ENCODE data around the gene EMSY. TPM values are rescaled to one million over a fixed set of nuclear protein-coding genes. Genes with fewer than 3 reads are reported as not detected.

The EMSY gene
- total and polyA plus RNA-seq, 4 experiments from 2014 or later: 9.5 to 52.9 (median 34.9) TPM

GRCh38 chr11:76523147-76523546 is 78.3 kb downstream of the EMSY start:
- intact Hi-C loops (cut with micrococcal nuclease): no loop called here
- peaks cover 13% of the 10 kb centered on the region for H3K36me3 ChIP-seq (ENCODE audit: insufficient read depth, low read length)
- Mint-ChIP-seq H3K4me1 (no peaks in the 10 kb centered on the region), H3K36me3 (peaks cover 36 to 40% of the 10 kb centered on the region in 2 donors), H3K4me3 (no peak overlapping the region), H3K27me3 (no peaks in the 10 kb centered on the region), H3K9me3 (no peaks in the 10 kb centered on the region), H3K27ac (no peak overlapping the region)
- H3K9me3 ChIP-seq (ENCODE audit: control insufficient read depth in 1 of 2, low read length in 2 of 2): no peaks in the 10 kb centered on the region
- ChIA-PET POLR2A (ENCODE audit: partially characterized antibody) (no interaction called here), CTCF (ENCODE audit: partially characterized antibody) (no interaction called here)
- no peak for DNase-seq
- no peak overlapping the region for H3K27ac ChIP-seq (ENCODE audit: low read depth, low read length)
- H3K4me3 ChIP-seq (ENCODE audit: low read length in 2 of 2): no peak overlapping the region
- H3K4me1 ChIP-seq (ENCODE audit: insufficient read depth, low read length): no peaks in the 10 kb centered on the region
- H3K27me3 ChIP-seq (ENCODE audit: insufficient read depth, low read length): no peaks in the 10 kb centered on the region

GRCh38 chr11:76523786-76524436 is 79.1 kb downstream of the EMSY start:
- DNase-seq: no peak
- H3K4me1 Mint-ChIP-seq: no peaks in the 10 kb centered on the region
- no peaks in the 10 kb centered on the region for H3K27me3 ChIP-seq (ENCODE audit: insufficient read depth, low read length)
- H3K9me3 ChIP-seq (ENCODE audit: control insufficient read depth in 1 of 2, low read length in 2 of 2): no peaks in the 10 kb centered on the region
- POLR2A ChIA-PET (ENCODE audit: partially characterized antibody): no interaction called here
- peaks cover 13% of the 10 kb centered on the region for H3K36me3 ChIP-seq (ENCODE audit: insufficient read depth, low read length)
- no peak overlapping the region for H3K4me3 Mint-ChIP-seq
- no peaks in the 10 kb centered on the region for H3K4me1 ChIP-seq (ENCODE audit: insufficient read depth, low read length)
- no peak overlapping the region for H3K4me3 ChIP-seq (ENCODE audit: low read length in 2 of 2)
- CTCF ChIA-PET (ENCODE audit: partially characterized antibody): interaction anchor here (1.2 kb wide), 1 partner anchor 12 kb away, joined by 3 read pairs; no protein-coding TSS in a partner anchor
- H3K9me3 Mint-ChIP-seq: no peaks in the 10 kb centered on the region
- intact Hi-C loops (cut with micrococcal nuclease): no loop called here
- no peak overlapping the region for H3K27ac Mint-ChIP-seq
- no peak overlapping the region for H3K27ac ChIP-seq (ENCODE audit: low read depth, low read length)
- H3K36me3 Mint-ChIP-seq: peaks cover 43 to 48% of the 10 kb centered on the region in 2 donors
- H3K27me3 Mint-ChIP-seq: no peaks in the 10 kb centered on the region

- Histone ChIP-seq H3K9me3 (ENCODE audit: control insufficient read depth in 1 of 2, low read length in 2 of 2) (no peaks in the 10 kb centered on the region), H3K4me1 (ENCODE audit: insufficient read depth, low read length) (no peaks in the 10 kb centered on the region), H3K27ac (ENCODE audit: low read depth, low read length) (no peak overlapping the region), H3K36me3 (ENCODE audit: insufficient read depth, low read length) (peaks cover 12% of the 10 kb centered on the region), H3K4me3 (ENCODE audit: low read length in 2 of 2) (no peak overlapping the region), H3K27me3 (ENCODE audit: insufficient read depth, low read length) (no peaks in the 10 kb centered on the region)
- CTCF ChIA-PET (ENCODE audit: partially characterized antibody): interaction anchor here (1.2 kb wide), 1 partner anchor 12 kb away, joined by 3 read pairs; no protein-coding TSS in a partner anchor
- intact Hi-C loops (cut with micrococcal nuclease): no loop called here
- no peaks in the 10 kb centered on the region for H3K4me1 Mint-ChIP-seq
- peaks cover 48 to 52% of the 10 kb centered on the region in 2 donors for H3K36me3 Mint-ChIP-seq
- H3K9me3 Mint-ChIP-seq: no peaks in the 10 kb centered on the region
- H3K4me3 Mint-ChIP-seq: no peak overlapping the region
- H3K27ac Mint-ChIP-seq: no peak overlapping the region
- POLR2A ChIA-PET (ENCODE audit: partially characterized antibody): no interaction called here
- no peaks in the 10 kb centered on the region for H3K27me3 Mint-ChIP-seq
- no peak for DNase-seq
These were observed 79.6 kb downstream of the EMSY start for GRCh38 chr11:76524461-76524860.

GRCh38 chr11:76524919-76525318 is 80.1 kb downstream of the EMSY start:
- H3K27me3 Mint-ChIP-seq: no peaks in the 10 kb centered on the region
- H3K4me1 Mint-ChIP-seq: no peaks in the 10 kb centered on the region
- peaks cover 51% of the 10 kb centered on the region in 2 donors for H3K36me3 Mint-ChIP-seq
- ChIA-PET POLR2A (ENCODE audit: partially characterized antibody) (no interaction called here), CTCF (ENCODE audit: partially characterized antibody) (interaction anchor here (1.2 kb wide), 1 partner anchor 13 kb away, joined by 3 read pairs; no protein-coding TSS in a partner anchor)
- H3K4me1 ChIP-seq (ENCODE audit: insufficient read depth, low read length): no peaks in the 10 kb centered on the region
- H3K4me3 ChIP-seq (ENCODE audit: low read length in 2 of 2): no peak overlapping the region
- no peaks in the 10 kb centered on the region for H3K9me3 ChIP-seq (ENCODE audit: control insufficient read depth in 1 of 2, low read length in 2 of 2)
- no peaks in the 10 kb centered on the region for H3K9me3 Mint-ChIP-seq
- intact Hi-C loops (cut with micrococcal nuclease): no loop called here
- no peak for DNase-seq
- H3K27ac ChIP-seq (ENCODE audit: low read depth, low read length): no peak overlapping the region
- no peak overlapping the region for H3K27ac Mint-ChIP-seq
- no peak overlapping the region for H3K4me3 Mint-ChIP-seq
- H3K27me3 ChIP-seq (ENCODE audit: insufficient read depth, low read length): no peaks in the 10 kb centered on the region
- peaks cover 8% of the 10 kb centered on the region for H3K36me3 ChIP-seq (ENCODE audit: insufficient read depth, low read length)

- peaks cover 50 to 60% of the 10 kb centered on the region in 2 donors for H3K36me3 Mint-ChIP-seq
- POLR2A ChIA-PET (ENCODE audit: partially characterized antibody): no interaction called here
These were observed 82.1 kb downstream of the EMSY start for GRCh38 chr11:76526878-76527277.

GRCh38 chr11:76542436-76542835 is 97.6 kb downstream of the EMSY start:
- ChIA-PET CTCF (ENCODE audit: partially characterized antibody) (no interaction called here), POLR2A (ENCODE audit: partially characterized antibody) (no interaction called here)
- Histone ChIP-seq H3K36me3 (ENCODE audit: insufficient read depth, low read length) (peaks cover 41% of the 10 kb centered on the region), H3K4me1 (ENCODE audit: insufficient read depth, low read length) (no peaks in the 10 kb centered on the region), H3K27me3 (ENCODE audit: insufficient read depth, low read length) (no peaks in the 10 kb centered on the region), H3K27ac (ENCODE audit: low read depth, low read length) (no peak overlapping the region), H3K9me3 (ENCODE audit: control insufficient read depth in 1 of 2, low read length in 2 of 2) (no peaks in the 10 kb centered on the region), H3K4me3 (ENCODE audit: low read length in 2 of 2) (no peak overlapping the region)
- Mint-ChIP-seq H3K27me3 (no peaks in the 10 kb centered on the region), H3K4me3 (no peak overlapping the region), H3K36me3 (peaks cover 55 to 73% of the 10 kb centered on the region in 2 donors), H3K9me3 (no peaks in the 10 kb centered on the region), H3K27ac (no peak overlapping the region), H3K4me1 (peaks cover 3 to 6% (median 5%) of the 10 kb centered on the region in 4 donors)
- intact Hi-C loops (cut with micrococcal nuclease): no loop called here
- DNase-seq: no peak

More at GRCh38 chr11:76526878-76527277, 82.1 kb downstream of the EMSY start:
- Mint-ChIP-seq H3K4me1 (no peaks in the 10 kb centered on the region), H3K27ac (no peak overlapping the region), H3K4me3 (no peak overlapping the region), H3K27me3 (no peaks in the 10 kb centered on the region), H3K9me3 (no peaks in the 10 kb centered on the region)
- H3K4me1 ChIP-seq (ENCODE audit: insufficient read depth, low read length): no peaks in the 10 kb centered on the region
- intact Hi-C loops (cut with micrococcal nuclease): no loop called here
- peaks cover 8% of the 10 kb centered on the region for H3K36me3 ChIP-seq (ENCODE audit: insufficient read depth, low read length)
- no peak for DNase-seq
- no peaks in the 10 kb centered on the region for H3K9me3 ChIP-seq (ENCODE audit: control insufficient read depth in 1 of 2, low read length in 2 of 2)
- H3K27me3 ChIP-seq (ENCODE audit: insufficient read depth, low read length): no peaks in the 10 kb centered on the region
- CTCF ChIA-PET (ENCODE audit: partially characterized antibody): no interaction called here
- H3K27ac ChIP-seq (ENCODE audit: low read depth, low read length): no peak overlapping the region
- no peak overlapping the region for H3K4me3 ChIP-seq (ENCODE audit: low read length in 2 of 2)

GRCh38 chr11:76543006-76543703 is 98.3 kb downstream of the EMSY start:
- POLR2A ChIA-PET (ENCODE audit: partially characterized antibody): no interaction called here
- Mint-ChIP-seq H3K4me1 (peaks cover 3 to 11% (median 5%) of the 10 kb centered on the region in 4 donors), H3K9me3 (no peaks in the 10 kb centered on the region), H3K27me3 (no peaks in the 10 kb centered on the region), H3K36me3 (peaks cover 51 to 71% of the 10 kb centered on the region in 2 donors), H3K4me3 (no peak overlapping the region), H3K27ac (peak overlapping the region in 2 of 7 donors; percentile 15 to 53)
- no peak for DNase-seq
- Histone ChIP-seq H3K36me3 (ENCODE audit: insufficient read depth, low read length) (peaks cover 34% of the 10 kb centered on the region), H3K4me3 (ENCODE audit: low read length in 2 of 2) (no peak overlapping the region), H3K9me3 (ENCODE audit: control insufficient read depth in 1 of 2, low read length in 2 of 2) (no peaks in the 10 kb centered on the region), H3K27ac (ENCODE audit: low read depth, low read length) (no peak overlapping the region), H3K27me3 (ENCODE audit: insufficient read depth, low read length) (no peaks in the 10 kb centered on the region), H3K4me1 (ENCODE audit: insufficient read depth, low read length) (no peaks in the 10 kb centered on the region)
- intact Hi-C loops (cut with micrococcal nuclease): no loop called here
- CTCF ChIA-PET (ENCODE audit: partially characterized antibody): no interaction called here

Measured in CD4-positive, alpha-beta memory T cell (primary cell).